HG02642 (cell line): Measurements from ENCODE around the gene AKAP1.

Experiments
- ATAC-seq: cut with Tn5 transposase; IDR thresholded peaks from one replicate; pipeline ENCODE4 v1.9.1; 2021; ENCODE audit warnings: mild to moderate bottlenecking; ENCODE audit not compliant: unreplicated experiment, poor library complexity

Gene AKAP1

GRCh38 chr17:57084802-57085447 lies at the start of gene AKAP1:
Gene AKAP1, plus strand, starts transcription at chr17:57085246. Its CDS starts 20,219 bp downstream, at chr17:57105465.
- peak; percentile 90 for ATAC-seq

- ATAC-seq, result no peak
These were observed 49.0 kb upstream of the AKAP1 start for GRCh38 chr17:57035971-57036481.

- no peak for ATAC-seq
These were observed 47.6 kb upstream of the AKAP1 start for GRCh38 chr17:57037411-57037810.

- ATAC-seq, result no peak
These were observed 46.6 kb upstream of the AKAP1 start for GRCh38 chr17:57038486-57038885.

- ATAC-seq, result no peak
These were observed 44.5 kb upstream of the AKAP1 start for GRCh38 chr17:57040571-57040970.

GRCh38 chr17:57043276-57043675 lies 41.8 kb upstream of the AKAP1 start:
- ATAC-seq, result no peak

- ATAC-seq, result no peak
These were observed 39.8 kb upstream of the AKAP1 start for GRCh38 chr17:57044976-57045867.

GRCh38 chr17:57045868-57046704 lies 39.0 kb upstream of the AKAP1 start:
- peak; percentile 77 for ATAC-seq

GRCh38 chr17:57046749-57047148 lies 38.3 kb upstream of the AKAP1 start:
- ATAC-seq, result peak; percentile 10

- no peak for ATAC-seq
These were observed 37.0 kb upstream of the AKAP1 start for GRCh38 chr17:57048096-57048495.

GRCh38 chr17:57050306-57050705 lies 34.7 kb upstream of the AKAP1 start:
- ATAC-seq, result no peak

GRCh38 chr17:57051886-57052361 lies 33.1 kb upstream of the AKAP1 start:
- ATAC-seq, result no peak

- ATAC-seq, result no peak
These were observed 22.2 kb upstream of the AKAP1 start for GRCh38 chr17:57062865-57063264.

GRCh38 chr17:57067162-57067561 lies 17.9 kb upstream of the AKAP1 start:
- no peak for ATAC-seq

- no peak for ATAC-seq
These were observed 17.3 kb upstream of the AKAP1 start for GRCh38 chr17:57067781-57068180.

- no peak for ATAC-seq
These were observed 16.8 kb upstream of the AKAP1 start for GRCh38 chr17:57068222-57068658.

- ATAC-seq, result no peak
These were observed 16.3 kb upstream of the AKAP1 start for GRCh38 chr17:57068707-57069106.

GRCh38 chr17:57071991-57072944 lies 12.8 kb upstream of the AKAP1 start:
- no peak for ATAC-seq

- no peak for ATAC-seq
These were observed 11.4 kb upstream of the AKAP1 start for GRCh38 chr17:57073626-57074025.
